ENCODE data around the gene MIA3. TPM values are rescaled to one million over a fixed set of nuclear protein-coding genes. Genes with fewer than 3 reads are reported as not detected.
"Not testable (repeated sequence)": the region's sequence is repeated elsewhere in the genome, so short reads cannot be mapped to it uniquely, and the experiment has no call there.

MIA3 gene
- total RNA-seq: 26.5 TPM

- peak; percentile 88 for ATAC-seq
These were observed at the start of gene MIA3 for GRCh38 chr1:222618001-222618879. MIA3 (plus strand) TSS chr1:222618097; CDS start chr1:222618111, 14 bp downstream.

- ATAC-seq: no peak
These were observed 47.1 kb upstream of the MIA3 start for GRCh38 chr1:222570837-222571236.

- no peak for ATAC-seq
These were observed 38.6 kb upstream of the MIA3 start for GRCh38 chr1:222579316-222579715.

GRCh38 chr1:222582099-222582774 is 35.7 kb upstream of the MIA3 start:
- ATAC-seq: peak; percentile 67

- peak; percentile 33 for ATAC-seq
These were observed 34.8 kb upstream of the MIA3 start for GRCh38 chr1:222583079-222583478.

GRCh38 chr1:222586842-222587241 is 31.1 kb upstream of the MIA3 start:
- ATAC-seq: no peak

- no peak for ATAC-seq
These were observed 29.8 kb upstream of the MIA3 start for GRCh38 chr1:222588135-222588534.

GRCh38 chr1:222589462-222590302 is 28.2 kb upstream of the MIA3 start, which contains the start of gene TAF1A:
TAF1A (minus strand) TSS chr1:222589933.
- peak; percentile 95 for ATAC-seq

GRCh38 chr1:222592171-222592570 is 25.7 kb upstream of the MIA3 start:
- no peak for ATAC-seq

GRCh38 chr1:222594789-222595188 is 23.1 kb upstream of the MIA3 start:
- ATAC-seq: no peak

GRCh38 chr1:222596696-222597095 is 21.2 kb upstream of the MIA3 start:
- no peak for ATAC-seq

- ATAC-seq: no peak
These were observed 17.6 kb upstream of the MIA3 start for GRCh38 chr1:222600281-222600680.

- ATAC-seq: no peak
These were observed 16.6 kb upstream of the MIA3 start for GRCh38 chr1:222601257-222601656.

GRCh38 chr1:222606757-222607156 is 11.1 kb upstream of the MIA3 start:
- ATAC-seq: no peak

- ATAC-seq: not testable (repeated sequence)
These were observed 8.8 kb upstream of the MIA3 start for GRCh38 chr1:222609111-222609510.

GRCh38 chr1:222610728-222611127 is 7.2 kb upstream of the MIA3 start:
- ATAC-seq: no peak

GRCh38 chr1:222613627-222614026 is 4.3 kb upstream of the MIA3 start:
- no peak for ATAC-seq

GRCh38 chr1:222616525-222616924 is 1.4 kb upstream of the MIA3 start:
- ATAC-seq: no peak

- peak; percentile 90 for ATAC-seq
These were observed 438 bp upstream of the MIA3 start for GRCh38 chr1:222617367-222617951.

GRCh38 chr1:222618880-222619596 is 1.1 kb downstream of the MIA3 start:
- ATAC-seq: no peak

- ATAC-seq: no peak
These were observed 2.7 kb downstream of the MIA3 start for GRCh38 chr1:222620566-222620965.

GRCh38 chr1:222622765-222623164 is 4.9 kb downstream of the MIA3 start:
- no peak for ATAC-seq

Data from esophagus mucosa (tissue), 1 donor.